ENCODE measurements around the gene PDGFRB. TPM values are rescaled to one million over a fixed set of nuclear protein-coding genes. Genes with fewer than 3 reads are reported as not detected.

Gene PDGFRB
- polyA plus RNA-seq, 1 experiment = 118 TPM

GRCh38 chr5:150163035-150163434 is 7.4 kb upstream of the PDGFRB start:
- Histone ChIP-seq H3K9me3 (ENCODE audit: control insufficient read depth, insufficient read depth, low read length) (no peaks in the 10 kb centered on the region), H3K27me3 (ENCODE audit: control insufficient read depth, insufficient read depth, low read length) (no peaks in the 10 kb centered on the region), H3K27ac (ENCODE audit: low read depth, low read length) (no peak overlapping the region), H3K4me3 (ENCODE audit: low read depth, low read length) (no peak overlapping the region)
- no peak for DNase-seq (ENCODE audit: low read depth, low spot score)
- CTCF ChIA-PET = interaction anchor here (1.0 to 2.5 kb wide), 7 partner anchors 8 to 187 kb away, joined by 3 to 17 read pairs (median 6); no protein-coding TSS in a partner anchor
- POLR2A ChIA-PET = no interaction called here
- no peak for TF ChIP-seq CTCF (IDR thresholded peaks at IDR 0.05; ENCODE audit: low read depth, low read length)

DNA sequence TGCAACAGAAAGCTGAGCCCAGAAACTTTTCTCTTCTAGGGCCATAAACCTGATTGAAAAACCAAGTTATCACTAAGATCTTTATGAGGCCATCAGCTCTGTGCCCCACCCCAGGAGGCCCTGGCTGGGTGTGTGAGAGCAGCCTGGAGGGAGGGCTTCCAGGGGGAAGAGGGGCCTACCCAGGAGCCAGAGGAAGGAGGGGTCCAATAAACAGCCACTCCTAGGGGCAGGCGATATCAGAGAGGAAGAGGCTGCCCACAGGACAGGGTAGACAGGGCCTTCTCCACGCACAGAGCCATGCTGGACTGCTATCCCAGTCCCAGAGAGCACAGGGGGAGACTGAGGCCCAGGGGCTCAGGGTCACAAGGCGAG is 6.5 kb upstream of the PDGFRB start:
- no peak overlapping the region for H3K27ac ChIP-seq (ENCODE audit: low read depth, low read length)
- no peaks in the 10 kb centered on the region for H3K9me3 ChIP-seq (ENCODE audit: control insufficient read depth, insufficient read depth, low read length)
- no peak overlapping the region for H3K4me3 ChIP-seq (ENCODE audit: low read depth, low read length)
- no peak for TF ChIP-seq CTCF (IDR thresholded peaks at IDR 0.05; ENCODE audit: low read depth, low read length)
- no peaks in the 10 kb centered on the region for H3K27me3 ChIP-seq (ENCODE audit: control insufficient read depth, insufficient read depth, low read length)
- POLR2A ChIA-PET = no interaction called here
- DNase-seq (ENCODE audit: low read depth, low spot score) = no peak
- CTCF ChIA-PET = interaction anchor here (0.8 to 2.5 kb wide), 13 partner anchors 9 to 215 kb away, joined by 3 to 17 read pairs (median 5); no protein-coding TSS in a partner anchor

DNA sequence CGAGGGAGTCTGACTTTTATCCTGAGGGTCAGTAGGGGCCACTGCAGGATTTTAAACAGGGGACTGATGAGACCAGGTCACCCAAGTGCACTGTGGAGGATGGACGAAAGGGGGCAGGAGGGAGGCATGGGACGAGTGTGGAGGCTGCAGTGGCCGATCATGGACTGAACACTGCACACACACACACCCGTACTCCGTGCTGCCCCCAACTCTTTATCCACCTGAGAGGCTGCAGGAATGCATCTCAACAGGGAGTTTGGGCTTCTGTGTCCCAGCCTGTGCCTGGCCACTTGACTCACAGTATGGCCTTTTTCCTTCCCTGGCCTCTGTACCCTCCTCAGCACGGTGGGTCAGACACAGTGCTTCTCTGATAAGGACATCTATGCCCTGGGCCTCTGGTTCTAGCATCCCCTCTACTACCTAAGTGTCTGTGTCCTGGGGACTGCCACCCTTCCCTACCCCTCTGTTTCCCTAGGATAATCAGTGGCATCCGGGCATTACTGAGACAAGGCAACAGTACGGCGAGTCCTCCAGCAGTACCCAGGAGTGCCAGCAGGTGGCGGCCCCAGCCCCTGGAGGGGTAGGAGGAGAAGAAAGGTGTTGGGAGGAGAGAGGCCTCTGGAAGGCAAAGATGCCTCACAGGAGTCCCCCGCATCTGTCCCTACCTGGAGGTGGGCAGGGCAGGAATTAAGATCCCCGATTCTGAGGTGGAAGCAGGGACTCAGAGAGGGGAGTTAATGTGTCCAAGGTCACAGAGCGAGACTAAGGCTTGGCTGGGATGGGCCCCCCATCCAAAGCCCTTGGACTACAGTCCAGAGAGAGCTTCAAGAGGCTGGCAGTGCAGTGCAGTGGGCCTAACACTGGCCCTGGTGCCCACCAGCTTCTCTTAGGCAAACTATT is 5.8 kb upstream of the PDGFRB start:
- H3K27me3 ChIP-seq (ENCODE audit: control insufficient read depth, insufficient read depth, low read length) = no peaks in the 10 kb centered on the region
- H3K9me3 ChIP-seq (ENCODE audit: control insufficient read depth, insufficient read depth, low read length) = no peaks in the 10 kb centered on the region
- no peak for DNase-seq (ENCODE audit: low read depth, low spot score)
- H3K4me3 ChIP-seq (ENCODE audit: low read depth, low read length) = no peak overlapping the region
- ChIA-PET CTCF (interaction anchor here (0.8 to 2.5 kb wide), 13 partner anchors 10 to 216 kb away, joined by 3 to 17 read pairs (median 5); no protein-coding TSS in a partner anchor), POLR2A (no interaction called here)
- no peak overlapping the region for H3K27ac ChIP-seq (ENCODE audit: low read depth, low read length)
- peak; percentile 99 for TF ChIP-seq CTCF (IDR thresholded peaks at IDR 0.05; ENCODE audit: low read depth, low read length)

GRCh38 chr5:150160448-150161081 is 4.9 kb upstream of the PDGFRB start:
- DNase-seq (ENCODE audit: low read depth, low spot score) = no peak
- H3K27me3 ChIP-seq (ENCODE audit: control insufficient read depth, insufficient read depth, low read length) = no peaks in the 10 kb centered on the region
- H3K4me3 ChIP-seq (ENCODE audit: low read depth, low read length) = no peak overlapping the region
- peak overlapping the region; percentile 77 for H3K27ac ChIP-seq (ENCODE audit: low read depth, low read length)
- POLR2A ChIA-PET = no interaction called here
- CTCF ChIA-PET = no interaction called here
- no peaks in the 10 kb centered on the region for H3K9me3 ChIP-seq (ENCODE audit: control insufficient read depth, insufficient read depth, low read length)
- TF ChIP-seq CTCF (IDR thresholded peaks at IDR 0.05; ENCODE audit: low read depth, low read length) = no peak

DNA sequence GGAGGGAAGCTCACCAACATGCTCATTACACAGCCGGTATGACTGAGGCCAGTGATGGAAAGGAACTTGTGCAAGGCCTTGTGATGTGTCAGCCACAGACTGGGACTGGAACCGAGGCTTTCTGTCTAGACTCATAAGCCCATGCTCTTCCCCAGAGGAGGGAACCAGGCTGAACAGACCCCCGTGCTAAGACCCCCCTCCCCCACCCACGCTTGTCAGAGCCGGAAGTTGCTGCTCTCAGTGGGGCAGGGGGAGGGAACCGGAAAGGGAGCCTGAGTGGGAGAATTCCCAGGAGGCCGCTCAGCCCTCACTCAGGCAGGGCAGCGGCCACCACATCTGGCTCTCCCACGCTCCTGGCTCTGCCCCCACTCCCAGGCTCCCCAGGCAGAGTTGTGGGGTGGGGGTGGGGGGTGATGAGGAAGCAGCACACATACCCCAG is 4.1 kb upstream of the PDGFRB start:
- CTCF ChIA-PET = interaction anchor here (0.7 to 1.3 kb wide), 2 partner anchors 191 to 1278 kb away, joined by 3 to 6 read pairs; no protein-coding TSS in a partner anchor
- POLR2A ChIA-PET = interaction anchor here (0.7 kb wide), 1 partner anchor 190 kb away, joined by 6 read pairs; no protein-coding TSS in a partner anchor
- no peak for TF ChIP-seq CTCF (IDR thresholded peaks at IDR 0.05; ENCODE audit: low read depth, low read length)
- no peak for DNase-seq (ENCODE audit: low read depth, low spot score)
- H3K27ac ChIP-seq (ENCODE audit: low read depth, low read length) = peak overlapping the region; percentile 77
- no peak overlapping the region for H3K4me3 ChIP-seq (ENCODE audit: low read depth, low read length)
- H3K27me3 ChIP-seq (ENCODE audit: control insufficient read depth, insufficient read depth, low read length) = no peaks in the 10 kb centered on the region
- no peaks in the 10 kb centered on the region for H3K9me3 ChIP-seq (ENCODE audit: control insufficient read depth, insufficient read depth, low read length)

Data from AG04450 (cell line).